ENCODE results near the gene TAOK3.

- TF ChIP-seq EZH2phosphoT487 (IDR thresholded peaks at IDR 0.05; ENCODE audit: low read depth) (no peak), CTCF (IDR thresholded peaks at IDR 0.05; ENCODE audit: low read depth, low read length) (peak; percentile 86)
Measured at GRCh38 chr12:118404876-118405521, 32.3 kb upstream of the TAOK3 start.
